ENCODE measurements around the gene RPL27A.

GRCh38 chr11:8685306-8685705, 2.7 kb downstream of the RPL27A start:
- TF ChIP-seq, protein P1, sequence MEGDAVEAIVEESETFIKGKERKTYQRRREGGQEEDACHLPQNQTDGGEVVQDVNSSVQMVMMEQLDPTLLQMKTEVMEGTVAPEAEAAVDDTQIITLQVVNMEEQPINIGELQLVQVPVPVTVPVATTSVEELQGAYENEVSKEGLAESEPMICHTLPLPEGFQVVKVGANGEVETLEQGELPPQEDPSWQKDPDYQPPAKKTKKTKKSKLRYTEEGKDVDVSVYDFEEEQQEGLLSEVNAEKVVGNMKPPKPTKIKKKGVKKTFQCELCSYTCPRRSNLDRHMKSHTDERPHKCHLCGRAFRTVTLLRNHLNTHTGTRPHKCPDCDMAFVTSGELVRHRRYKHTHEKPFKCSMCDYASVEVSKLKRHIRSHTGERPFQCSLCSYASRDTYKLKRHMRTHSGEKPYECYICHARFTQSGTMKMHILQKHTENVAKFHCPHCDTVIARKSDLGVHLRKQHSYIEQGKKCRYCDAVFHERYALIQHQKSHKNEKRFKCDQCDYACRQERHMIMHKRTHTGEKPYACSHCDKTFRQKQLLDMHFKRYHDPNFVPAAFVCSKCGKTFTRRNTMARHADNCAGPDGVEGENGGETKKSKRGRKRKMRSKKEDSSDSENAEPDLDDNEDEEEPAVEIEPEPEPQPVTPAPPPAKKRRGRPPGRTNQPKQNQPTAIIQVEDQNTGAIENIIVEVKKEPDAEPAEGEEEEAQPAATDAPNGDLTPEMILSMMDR (IDR thresholded peaks at IDR 0.05; ENCODE audit: low read depth, low read length, poor library complexity, severe bottlenecking), result no peak
- no peak for TF ChIP-seq EZH2phosphoT487 (IDR thresholded peaks at IDR 0.05; ENCODE audit: borderline replicate concordance, low read length)
